Endothelial cell of umbilical vein (primary cell): ENCODE data around the gene BCOR. TPM values are rescaled to one million over a fixed set of nuclear protein-coding genes. Genes with fewer than 3 reads are reported as not detected.
A peak's percentile ranks its signal among the peaks of the same experiment; 100 is the strongest.

Experiments
- BruUV-seq: library from RNA; stranded (reverse); fragments of 400-500 nt; replicated peaks from 2 replicates; lab custom pipeline; 2021; lab: Mats Ljungman, UMichigan
- CTCF ChIA-PET: fragments of 300-600, 350-600 bp; sonication (Branson Sonifier 250); formaldehyde crosslinking; loops from one replicate; lab custom pipeline; 2021; ENCODE audit warnings: antibody characterized with exemption, inconsistent platforms; lab: Charles Lee
- POLR2A ChIA-PET: fragments of 300-600, 350-600 bp; sonication (Branson Sonifier 250); formaldehyde crosslinking; loops from one replicate; lab custom pipeline; 2021; ENCODE audit warnings: antibody characterized with exemption, inconsistent platforms; lab: Charles Lee
- DNase-seq: peaks from one replicate; pipeline ENCODE4 v3.0.0-alpha.2; 2011; ENCODE audit warnings: low read depth, low spot score
- FAIRE-seq: peaks from 2 replicates; lab custom pipeline; 2011; peaks lifted over from hg19 to GRCh38; lab: Jason Lieb, UNC
- H2AFZ ChIP-seq: 2 replicates; pipeline ENCODE4 v1.6.0; 2012; ENCODE audit warnings: low read depth, low read length, control low read depth, inconsistent platforms
- H3K27ac ChIP-seq: 2 replicates; pipeline ENCODE4 v1.5.1; 2011; ENCODE audit warnings: low read depth, mild to moderate bottlenecking, control low read depth, low read length, moderate library complexity; ENCODE audit not compliant: insufficient read depth
- H3K27me3 ChIP-seq, 2 experiments: 2 replicates each; pipeline versions ENCODE4 v1.6.0 to v1.6.1; 2011; ENCODE audit warnings: low read length in 2 of 2, mixed read lengths in 1 of 2; ENCODE audit not compliant: control insufficient read depth in 2 of 2, insufficient read depth in 2 of 2
- H3K36me3 ChIP-seq, 2 experiments: 2 replicates in 1 of 2; 3 replicates in 1 of 2; pipeline ENCODE4 v1.5.1; 2011; ENCODE audit warnings: low read length in 2 of 2, mild to moderate bottlenecking in 1 of 2, moderate library complexity in 1 of 2; ENCODE audit not compliant: control insufficient read depth in 2 of 2, insufficient read depth in 2 of 2; ENCODE audit errors: extremely low read depth in 1 of 2
- H3K4me1 ChIP-seq: 3 replicates; pipeline ENCODE4 v1.5.1; 2011; ENCODE audit warnings: mild to moderate bottlenecking, low read length; ENCODE audit not compliant: control insufficient read depth, insufficient read depth; ENCODE audit errors: extremely low read depth
- H3K4me2 ChIP-seq: 2 replicates; pipeline ENCODE4 v1.6.1; 2011; ENCODE audit warnings: low read length, control low read depth, mixed read lengths; ENCODE audit not compliant: insufficient read depth
- H3K4me3 ChIP-seq, 3 experiments: fragments of 200-600 bp in 1 of 3; sonication (generic), shearing (Covaris generic) in 1 of 3; replicated peaks in 1 of 3; 2 replicates each; pipeline ENCODE4 v1.5.1; 2011 to 2016; ENCODE audit warnings: control low read depth in 3 of 3, low read length in 3 of 3, mild to moderate bottlenecking in 2 of 3, inconsistent platforms in 1 of 3, low read depth in 1 of 3, moderate library complexity in 1 of 3; ENCODE audit not compliant: insufficient read depth in 1 of 3
- H3K79me2 ChIP-seq: 2 replicates; pipeline ENCODE4 v1.6.0; 2012; ENCODE audit warnings: low read length, inconsistent platforms; ENCODE audit not compliant: control insufficient read depth, insufficient read depth
- H3K9ac ChIP-seq: replicated peaks from 2 replicates; pipeline ENCODE3; 2011; ENCODE audit warnings: low read length, control low read depth; ENCODE audit not compliant: insufficient read depth; ENCODE audit errors: extremely low read depth
- H3K9me1 ChIP-seq: replicated peaks from 3 replicates; pipeline ENCODE4 v1.6.0; 2011; ENCODE audit warnings: mild to moderate bottlenecking, low read length; ENCODE audit not compliant: control insufficient read depth, insufficient read depth; ENCODE audit errors: extremely low read depth
- H3K9me3 ChIP-seq: replicated peaks from 2 replicates; pipeline ENCODE4 v1.5.1; 2012; ENCODE audit warnings: low read length, inconsistent platforms; ENCODE audit not compliant: control insufficient read depth, insufficient read depth
- H4K20me1 ChIP-seq: replicated peaks from 2 replicates; pipeline ENCODE3; 2011; ENCODE audit warnings: mild to moderate bottlenecking, low read length; ENCODE audit not compliant: control insufficient read depth, insufficient read depth; ENCODE audit errors: extremely low read depth
- FOS ChIP-seq: IDR thresholded peaks from 2 replicates; pipeline ENCODE4 v1.6.1; 2011; ENCODE audit warnings: mild to moderate bottlenecking, low read length, moderate library complexity, borderline replicate concordance; ENCODE audit not compliant: insufficient read depth
- JUN ChIP-seq: IDR thresholded peaks from 2 replicates; pipeline ENCODE4 v1.6.1; 2011; ENCODE audit warnings: borderline replicate concordance, low read depth; ENCODE audit not compliant: insufficient read length, insufficient read depth
- dilution Hi-C: fragments of 300-500 bp; cut with MboI; formaldehyde crosslinking; loops from one replicate; pipeline ENCODE4 v1.15.0; 2019; ENCODE audit warnings: low sequenced_read_pairs; ENCODE audit not compliant: extremely low pct_ligation_motif_present
- intact Hi-C: fragments of 100-400 bp; cut with micrococcal nuclease; formaldehyde crosslinking; loops from one replicate; pipeline ENCODE4 v1.10.0; 2022
- polyA plus RNA-seq, 4 experiments: library from polyadenylated mRNA; depleted of rRNA in 3 of 4; stranded (reverse) in 3 of 4; unstranded in 1 of 4; fragments of >200 nt; gene quantifications; 2 replicates each; pipeline versions ENCODE4 v1.2.1 to v1.2.3, GENCODE V29; 2011 to 2012; ENCODE audit warnings: missing spikeins in 1 of 4
- total RNA-seq: library from RNA; stranded (reverse); gene quantifications from 2 replicates; pipeline ENCODE4 v1.2.3, GENCODE V29; 2021
- TF ChIP-seq, protein P1 (sequence below): IDR thresholded peaks from 2 replicates; pipeline ENCODE4 v1.6.1; 2011; ENCODE audit not compliant: insufficient read depth, insufficient read length

The BCOR gene
- total and polyA plus RNA-seq, 2 donors (not counting 3 experiments of a cell fraction or from before 2014, with no cell fraction given): 10.1 to 24.2 TPM

DNA sequence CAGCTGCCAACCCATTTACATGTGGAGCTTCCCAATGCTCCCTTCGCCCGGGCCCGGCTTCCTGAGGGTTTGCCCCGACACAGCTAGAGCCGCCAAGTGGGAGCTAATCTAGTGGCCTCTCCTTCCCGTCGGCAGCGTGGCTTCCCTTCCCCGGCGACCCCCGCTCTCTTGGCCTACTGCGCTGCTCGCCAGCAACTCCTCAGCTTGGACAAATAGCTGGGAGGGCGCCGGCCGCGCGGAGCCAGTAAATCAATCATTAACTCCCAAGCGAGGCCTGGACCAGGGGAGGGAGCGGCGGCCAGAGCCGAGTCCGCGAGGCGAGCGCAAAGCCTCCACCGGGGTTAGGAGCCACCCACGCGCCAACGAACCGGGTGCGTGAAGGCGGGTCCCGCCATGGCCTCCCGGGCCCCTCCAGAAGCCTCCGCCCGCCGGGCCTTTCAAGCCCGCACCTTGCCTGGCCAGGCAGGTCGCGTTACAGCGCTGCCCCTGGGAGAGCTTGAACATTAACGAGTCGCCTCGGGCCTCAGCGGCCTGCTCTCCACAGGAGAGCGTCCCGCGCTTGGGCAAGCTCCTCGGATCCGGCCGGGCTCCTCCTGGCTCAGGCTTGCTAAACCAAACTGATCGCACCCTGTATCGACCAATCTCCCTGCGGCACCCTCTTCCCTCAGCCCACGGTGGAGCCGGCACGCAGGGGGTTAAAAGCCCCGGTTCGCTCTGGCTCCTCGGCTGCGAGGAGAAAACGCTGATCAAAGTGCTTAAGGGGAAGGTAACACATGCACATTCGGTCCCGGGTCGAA lies 10.6 kb upstream of the BCOR start:
- no peak overlapping the region for H2AFZ ChIP-seq
- ChIA-PET POLR2A (interaction anchor here (0.5 to 1.0 kb wide), 3 partner anchors 10 to 1641 kb away, joined by 3 to 4 read pairs (median 3); partner anchors contain the start of gene BCOR), CTCF (interaction anchor here (0.6 to 2.1 kb wide), 4 partner anchors 10 to 159 kb away, joined by 3 to 8 read pairs (median 4); no protein-coding TSS in a partner anchor)
- no peaks in the 10 kb centered on the region for H3K79me2 ChIP-seq
- no peaks in the 10 kb centered on the region for H4K20me1 ChIP-seq
- peak overlapping the region in 1 of 3 experiments; percentile 38 for H3K4me3 ChIP-seq
- intact Hi-C loops: loop anchor here (1.0 to 5.0 kb wide), 6 partner anchors 47 to 351 kb away; no protein-coding TSS in a partner anchor
- peak overlapping the region; percentile 70 for H3K27ac ChIP-seq
- no peaks in the 10 kb centered on the region for H3K27me3 ChIP-seq
- no peaks in the 10 kb centered on the region for H3K9me1 ChIP-seq
- TF ChIP-seq JUN (no peak), FOS (peak; percentile 40)
- peaks cover 13% of the 10 kb centered on the region for H3K4me1 ChIP-seq
- DNase-seq (peak; percentile 75), FAIRE-seq (peak; percentile 84)
- H3K36me3 ChIP-seq: no peaks in the 10 kb centered on the region
- H3K4me2 ChIP-seq: no peak overlapping the region
- H3K9ac ChIP-seq: peak overlapping the region; percentile 78
- dilution Hi-C loops: no loop called here
- BruUV-seq: no TSS peak
- no peaks in the 10 kb centered on the region for H3K9me3 ChIP-seq

DNA sequence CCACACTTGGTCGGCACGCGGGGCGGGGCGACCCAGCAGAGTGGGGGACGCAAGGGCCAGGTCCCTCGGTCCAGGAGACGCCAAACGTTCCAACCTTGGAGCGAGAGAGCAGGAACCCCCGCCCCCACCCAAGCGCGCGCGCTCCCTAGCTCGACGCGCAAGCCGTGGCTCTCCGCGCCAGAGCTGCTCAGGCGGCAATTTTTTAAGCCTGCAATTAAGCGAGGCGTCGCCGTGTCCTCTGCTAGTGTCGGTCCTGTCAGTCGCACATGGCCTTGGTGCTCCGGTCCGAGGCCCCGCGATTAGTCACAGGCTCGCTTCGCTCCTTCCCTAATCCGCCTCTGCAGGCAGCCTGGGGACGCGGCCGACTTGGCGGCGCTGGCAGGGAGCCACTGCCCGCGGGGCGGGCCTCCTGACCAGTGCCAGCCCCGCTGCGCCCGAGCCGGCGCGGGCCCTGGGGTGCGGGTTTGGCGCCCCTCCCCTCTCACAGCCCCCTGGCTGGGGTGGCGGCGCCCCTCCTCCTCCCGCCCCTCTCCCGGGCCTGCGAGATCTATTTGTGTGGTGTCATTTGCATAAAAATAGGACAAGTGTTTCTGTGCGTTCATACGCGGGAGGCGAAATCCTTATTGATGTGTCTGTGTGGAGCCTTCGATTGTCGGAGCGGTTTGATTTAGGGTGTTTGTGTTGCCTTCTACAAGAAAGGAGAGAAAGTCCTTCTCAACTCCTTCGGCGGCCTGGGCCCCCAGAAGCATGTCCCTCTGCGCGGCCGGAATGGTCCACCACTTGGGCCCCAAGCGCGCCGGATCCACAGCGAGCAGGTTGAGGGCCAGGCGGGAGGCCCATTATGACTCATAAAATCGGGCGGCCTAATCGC lies 9.8 kb upstream of the BCOR start:
- Histone ChIP-seq H3K27me3 (no peaks in the 10 kb centered on the region), H3K9me1 (no peaks in the 10 kb centered on the region), H3K27ac (peak overlapping the region; percentile 70), H3K4me1 (peaks cover 13% of the 10 kb centered on the region), H3K9me3 (no peaks in the 10 kb centered on the region), H2AFZ (no peak overlapping the region), H4K20me1 (no peaks in the 10 kb centered on the region), H3K4me2 (peak overlapping the region; percentile 33), H3K36me3 (no peaks in the 10 kb centered on the region), H3K4me3 (peak overlapping the region in 1 of 3 experiments; percentile 15), H3K79me2 (no peaks in the 10 kb centered on the region), H3K9ac (no peak overlapping the region)
- DNase-seq: peak; percentile 40
- ChIA-PET CTCF (interaction anchor here (0.6 to 2.1 kb wide), 5 partner anchors 9 to 160 kb away, joined by 3 to 8 read pairs (median 3); no protein-coding TSS in a partner anchor), POLR2A (interaction anchor here (0.5 to 0.8 kb wide), 2 partner anchors 9 to 1642 kb away, joined by 3 to 4 read pairs; no protein-coding TSS in a partner anchor)
- TF ChIP-seq, protein P1, sequence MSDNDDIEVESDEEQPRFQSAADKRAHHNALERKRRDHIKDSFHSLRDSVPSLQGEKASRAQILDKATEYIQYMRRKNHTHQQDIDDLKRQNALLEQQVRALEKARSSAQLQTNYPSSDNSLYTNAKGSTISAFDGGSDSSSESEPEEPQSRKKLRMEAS: no peak
- peak; percentile 1 for TF ChIP-seq JUN
- no TSS peak for BruUV-seq
- peak; percentile 88 for FAIRE-seq
- dilution Hi-C loops: no loop called here
- intact Hi-C loops: loop anchor here (1.0 to 5.0 kb wide), 6 partner anchors 48 to 350 kb away; no protein-coding TSS in a partner anchor
